Heart right ventricle (tissue), 16 donors: Measurements from ENCODE around the gene PVR. TPM values are rescaled to one million over a fixed set of nuclear protein-coding genes. Genes with fewer than 3 reads are reported as not detected.
A peak's percentile ranks its signal among the peaks of the same experiment; 100 is the strongest.

ENCODE experiments used
- ATAC-seq, 8 donors: fragments of 200-7000 bp; cut with Tn5 transposase; one replicate each; pipeline ENCODE4 v1.9.1; 2020; ENCODE audit warnings: mild to moderate bottlenecking in 8 of 8, moderate library complexity in 8 of 8, moderate number of reproducible peaks in 1 of 8
- DNase-seq, 2 donors: peaks; one replicate each; pipeline ENCODE4 v3.0.0-alpha.2; 2020
- H3K27ac ChIP-seq, 10 donors: fragments of 200-600 bp; sonication (generic) in 2 of 10; one replicate each; pipeline versions ENCODE4 v1.5.0 to v1.8.0; 2020 to 2022; ENCODE audit warnings: mild to moderate bottlenecking in 3 of 10
- H3K27me3 ChIP-seq, 7 donors: fragments of 200-600 bp; one replicate each; pipeline ENCODE4 v1.8.0; 2021 to 2022; ENCODE audit warnings: mild to moderate bottlenecking in 2 of 7
- H3K36me3 ChIP-seq, 9 donors: fragments of 200-600 bp; sonication (generic) in 1 of 9; one replicate each; pipeline versions ENCODE4 v1.5.0 to v1.8.0; 2020 to 2022; ENCODE audit warnings: mild to moderate bottlenecking in 2 of 9
- H3K4me1 ChIP-seq, 9 donors: fragments of 200-600 bp; sonication (generic) in 1 of 9; one replicate each; pipeline versions ENCODE4 v1.5.0 to v1.8.0; 2020 to 2022; ENCODE audit warnings: mild to moderate bottlenecking in 4 of 9
- H3K4me3 ChIP-seq, 10 donors: fragments of 200-600 bp; sonication (generic) in 2 of 10; one replicate each; pipeline versions ENCODE4 v1.5.0 to v1.8.0; 2020 to 2022; ENCODE audit warnings: mild to moderate bottlenecking in 7 of 10, moderate library complexity in 2 of 10
- H3K9me3 ChIP-seq, 11 donors: fragments of 200-600 bp in 10 of 11; sonication (generic) in 2 of 11; one replicate each; pipeline versions ENCODE4 v1.5.0 to v1.8.0; 2013 to 2022; ENCODE audit warnings: mild to moderate bottlenecking in 2 of 11, control low read depth in 1 of 11, moderate library complexity in 1 of 11
- CTCF ChIP-seq, 9 donors: fragments of 200-600 bp; sonication (generic) in 2 of 9; IDR thresholded peaks; one replicate each; pipeline versions ENCODE4 v1.5.0 to v1.8.0; 2021 to 2022; ENCODE audit warnings: antibody characterized with exemption in 9 of 9, mild to moderate bottlenecking in 5 of 9, moderate library complexity in 1 of 9
- WGBS, 2 donors: extraction: QIAGEN DNeasy Blood & Tissue Kit; methylation state at CpG; one replicate each; pipeline ENCODE4 v1.1.7; 2013; ENCODE audit warnings: inconsistent platforms in 1 of 2; 5-methylcytosine and 5-hydroxymethylcytosine counted together
- intact Hi-C, 10 donors: fragments of 100-400 bp; cut with DNase I; formaldehyde crosslinking; loops; one replicate each; pipeline versions ENCODE4 v1.11.1 to v1.14.2; 2022
- polyA plus RNA-seq, 2 donors: library from polyadenylated mRNA; stranded (reverse); fragments of 200-250 nt; gene quantifications; one replicate each; pipeline ENCODE4 v1.2.3, GENCODE V29; 2013
- total RNA-seq, 10 donors: library from RNA; stranded (reverse); fragmentation: NEBNext Ultra II Directional in 3 of 10; extraction: Animal tissue kit (Norgen Biotek cat#: 25700) in 3 of 10; gene quantifications; one replicate each; pipeline versions ENCODE4 v1.2.1 to v1.2.4, GENCODE V29; 2021 to 2023
- donor health status: Arrhythmogenic right ventricular cardiomyopathy.
- donor health status: ischemic (EF 13 %, LVEDD 7.1; RV severe dilation, severe dysfunction).
- donor health status: healthy with polysubstance abuse.
- donor health status: DM: no; HTN: yes; CAD: no.
- donor health status: DM: no; HTN: no; CAD: no.
- donor health status: ischemic (EF 25% LVEDD 6.9; RV normal size, moderate dysfunction).
- donor health status: ischemic (EF 25% LVEDD 5.7; RV mildly dilated, moderate dysfunction).
- donor health status: healthy.
- donor health status: DM: yes; HTN: yes; CAD: no.
- donor health status: Ischemic cardiomyopathy.
- donor health status: ischemic (EF 35%, LVEDD 5.7; RV mildly dilated, moderate dysfunction).
- donor health status: nonischemic (EF 11% LVEDD 7.7; RV severe dilation, severe dysfunction).
- donor health status: DM: yes; HTN: yes; CAD: no.
- donor health status: PGD.
- donor health status: ischemic (EF 29% LVEDD 5.4; RV normal size, mild dysfunction).
- donor health status: nonischemic (EF 23%, LVEDD 6.1; RV moderate dilation, normal function).

The PVR gene
- total and polyA plus RNA-seq, 12 donors: 38.3 to 108 (median 43.4) TPM

- Histone ChIP-seq H3K4me3 (no peak overlapping the region), H3K27ac (peak overlapping the region; percentile 20 to 84 (median 64)), H3K27me3 (peaks cover 0 to 2% (median 0%) of the 10 kb centered on the region in 7 donors), H3K36me3 (no peaks in the 10 kb centered on the region), H3K9me3 (no peaks in the 10 kb centered on the region), H3K4me1 (peaks cover 0 to 48% (median 26%) of the 10 kb centered on the region in 9 donors)
- WGBS, 2 donors: 35 to 58% methylated on average over 2 of the region's 2 CpGs
- intact Hi-C loops: loop anchor here in 1 of 10 donors (5.0 kb wide), 1 partner anchor 35 kb away; the partner anchor contains the start of gene PVR
- ATAC-seq (peak; percentile 71 to 87 (median 86)), DNase-seq (peak in 1 of 2 donors; percentile 50)
- TF ChIP-seq CTCF (IDR thresholded peaks at IDR 0.05): no peak
Observed at GRCh38 chr19:44607049-44607448, 36.7 kb upstream of the PVR start.

- no peak for TF ChIP-seq CTCF (IDR thresholded peaks at IDR 0.05)
- intact Hi-C loops: loop anchor here in 1 of 10 donors (5.0 kb wide), 1 partner anchor 34 kb away; the partner anchor contains the start of gene PVR
- WGBS, 2 donors: 66 to 73% methylated on average over 3 of the region's 3 CpGs
- no peak for ATAC-seq
- no peak overlapping the region for H3K4me3 ChIP-seq
- no peaks in the 10 kb centered on the region for H3K9me3 ChIP-seq
- peak overlapping the region in 9 of 10 donors; percentile 20 to 84 (median 61) for H3K27ac ChIP-seq
- peaks cover 0 to 2% (median 0%) of the 10 kb centered on the region in 7 donors for H3K27me3 ChIP-seq
- peaks cover 0 to 46% (median 26%) of the 10 kb centered on the region in 9 donors for H3K4me1 ChIP-seq
- no peaks in the 10 kb centered on the region for H3K36me3 ChIP-seq
- no peak for DNase-seq
Observed at GRCh38 chr19:44607917-44608316, 35.8 kb upstream of the PVR start.

GRCh38 chr19:44608391-44608821, 35.3 kb upstream of the PVR start:
- Histone ChIP-seq H3K4me3 (no peak overlapping the region), H3K9me3 (no peaks in the 10 kb centered on the region), H3K36me3 (no peaks in the 10 kb centered on the region), H3K27me3 (peaks cover 0 to 2% (median 0%) of the 10 kb centered on the region in 7 donors), H3K4me1 (peaks cover 0 to 41% (median 22%) of the 10 kb centered on the region in 9 donors), H3K27ac (peak overlapping the region in 2 of 10 donors; percentile 78 to 84)
- intact Hi-C loops: loop anchor here in 1 of 10 donors (5.0 kb wide), 1 partner anchor 34 kb away; the partner anchor contains the start of gene PVR
- 59 to 61% methylated on average over 7 of the region's 7 CpGs for WGBS, 2 donors
- no peak for TF ChIP-seq CTCF (IDR thresholded peaks at IDR 0.05)
- ATAC-seq (no peak), DNase-seq (no peak)

GRCh38 chr19:44609219-44609618, 34.5 kb upstream of the PVR start:
- Histone ChIP-seq H3K9me3 (no peaks in the 10 kb centered on the region), H3K4me1 (peaks cover 0 to 33% (median 16%) of the 10 kb centered on the region in 9 donors), H3K27me3 (peaks cover 0 to 2% (median 0%) of the 10 kb centered on the region in 7 donors), H3K4me3 (no peak overlapping the region), H3K36me3 (no peaks in the 10 kb centered on the region), H3K27ac (no peak overlapping the region)
- ATAC-seq: no peak
- intact Hi-C loops: loop anchor here in 1 of 10 donors (5.0 kb wide), 1 partner anchor 33 kb away; the partner anchor contains the start of gene PVR
- no peak for DNase-seq
- TF ChIP-seq CTCF (IDR thresholded peaks at IDR 0.05): no peak
- 90 to 92% methylated on average over 5 of the region's 5 CpGs for WGBS, 2 donors
